Right lobe of liver (tissue), 6 donors: ENCODE results near the gene ZNF789. TPM values are rescaled to one million over a fixed set of nuclear protein-coding genes. Genes with fewer than 3 reads are reported as not detected.
A peak's percentile ranks its signal among the peaks of the same experiment; 100 is the strongest.

Source experiments
- ATAC-seq, 4 donors: fragments of 200-7000 bp; cut with Tn5 transposase; one replicate each; pipeline ENCODE4 v1.9.1; 2020; ENCODE audit warnings: mild to moderate bottlenecking in 4 of 4, moderate library complexity in 4 of 4
- DNase-seq, 3 donors: peaks; one replicate each; pipeline ENCODE4 v3.0.0-alpha.2; 2020
- H3K27ac ChIP-seq, 3 donors: fragments of 200-600 bp; one replicate each; pipeline ENCODE4 v1.8.0; 2022
- H3K27me3 ChIP-seq, 2 donors: fragments of 200-600 bp; one replicate each; pipeline ENCODE4 v1.8.0; 2022
- H3K36me3 ChIP-seq, 4 donors: fragments of 200-600 bp; sonication (generic) in 1 of 4; one replicate each; pipeline versions ENCODE4 v1.5.1 to v1.8.0; 2017 to 2022; ENCODE audit warnings: control low read depth in 1 of 4
- H3K4me1 ChIP-seq, 4 donors: fragments of 200-600 bp; sonication (generic) in 1 of 4; one replicate each; pipeline versions ENCODE4 v1.5.1 to v1.8.0; 2017 to 2022; ENCODE audit warnings: control low read depth in 1 of 4
- H3K4me3 ChIP-seq, 3 donors: fragments of 200-600 bp; one replicate each; pipeline ENCODE4 v1.8.0; 2022
- H3K9me3 ChIP-seq, 4 donors: fragments of 200-600 bp; sonication (generic) in 1 of 4; one replicate each; pipeline versions ENCODE4 v1.5.1 to v1.8.0; 2017 to 2022; ENCODE audit warnings: control low read depth in 1 of 4
- CTCF ChIP-seq, 4 donors: fragments of 200-600 bp in 3 of 4; fragments of 450-650 bp in 1 of 4; IDR thresholded peaks; one replicate each; pipeline versions ENCODE4 v1.5.1 to v1.8.0; 2016 to 2022; ENCODE audit warnings: antibody characterized with exemption in 4 of 4, mild to moderate bottlenecking in 2 of 4
- POLR2A ChIP-seq: fragments of 450-650 bp; IDR thresholded peaks from one replicate; pipeline ENCODE4 v1.6.1; 2017; ENCODE audit warnings: antibody characterized with exemption, mild to moderate bottlenecking
- WGBS: methylation state at CpG from one replicate; pipeline ENCODE4 v1.1.6; 2018; ENCODE audit warnings: low coverage, low lambda C conversion rate; ENCODE audit not compliant: insufficient coverage; ENCODE audit errors: missing lambda C conversion rate; 5-methylcytosine and 5-hydroxymethylcytosine counted together
- intact Hi-C, 2 donors: fragments of 100-400 bp; cut with DNase I; formaldehyde crosslinking; loops; one replicate each; pipeline versions ENCODE4 v1.11.2 to v1.14.1; 2022
- total RNA-seq, 6 experiments: library from RNA; depleted of rRNA in 2 of 6; stranded (reverse); fragments of >200 nt in 2 of 6; fragmentation: NEBNext Ultra II Directional in 3 of 6; extraction: Animal tissue kit (Norgen Biotek cat#: 25700) in 3 of 6; gene quantifications; one replicate each; pipeline versions ENCODE4 v1.1.0 to v1.2.4, GENCODE V29; 2016 to 2023
- donor health status: DM: no; HTN: yes; CAD: no.
- donor health status: DM: no; HTN: no; CAD: no.
- donor health status: DM: no; HTN: no; CAD: no.
- donor health status: DM: no; HTN: yes; CAD: no.
- donor health status: DM: no; HTN: yes; CAD: no.

ZNF789 gene
- total RNA-seq, 6 experiments from 2014 or later = 2.8 to 5.6 (median 4.0) TPM

GRCh38 chr7:99457050-99457649 lies 15.5 kb upstream of the ZNF789 start:
- WGBS = 100% methylated on average over 2 of the region's 6 CpGs
- DNase-seq = no peak
- Histone ChIP-seq H3K4me1 (no peaks in the 10 kb centered on the region), H3K27ac (no peak overlapping the region), H3K36me3 (peaks cover 0 to 46% (median 18%) of the 10 kb centered on the region in 4 donors), H3K9me3 (no peaks in the 10 kb centered on the region), H3K4me3 (no peak overlapping the region), H3K27me3 (no peaks in the 10 kb centered on the region)
- TF ChIP-seq POLR2A (no peak), CTCF (IDR thresholded peaks at IDR 0.05) (no peak)
- ATAC-seq = peak in 1 of 4 donors; percentile 4
- intact Hi-C loops = no loop called here

GRCh38 chr7:99457650-99458493 lies 14.8 kb upstream of the ZNF789 start:
- WGBS = 78% methylated on average over 3 of the region's 26 CpGs
- Histone ChIP-seq H3K27ac (no peak overlapping the region), H3K27me3 (no peaks in the 10 kb centered on the region), H3K4me3 (no peak overlapping the region), H3K9me3 (no peaks in the 10 kb centered on the region), H3K4me1 (peaks cover 0 to 5% (median 0%) of the 10 kb centered on the region in 4 donors), H3K36me3 (peaks cover 0 to 46% (median 18%) of the 10 kb centered on the region in 4 donors)
- TF ChIP-seq POLR2A = no peak
- TF ChIP-seq CTCF (IDR thresholded peaks at IDR 0.05) = no peak
- DNase-seq (no peak), ATAC-seq (peak in 1 of 4 donors; percentile 11)
- intact Hi-C loops = no loop called here

GRCh38 chr7:99459087-99459486 lies 13.6 kb upstream of the ZNF789 start:
- peaks cover 0 to 40% (median 17%) of the 10 kb centered on the region in 4 donors for H3K36me3 ChIP-seq
- H3K4me3 ChIP-seq = no peak overlapping the region
- no peaks in the 10 kb centered on the region for H3K27me3 ChIP-seq
- TF ChIP-seq CTCF (IDR thresholded peaks at IDR 0.05) (peak in 2 of 4 donors; percentile 8 to 9), POLR2A (no peak)
- ATAC-seq (peak; percentile 17 to 44 (median 31)), DNase-seq (no peak)
- intact Hi-C loops = no loop called here
- 90% methylated on average over 7 of the region's 8 CpGs for WGBS
- peaks cover 0 to 9% (median 0%) of the 10 kb centered on the region in 4 donors for H3K4me1 ChIP-seq
- no peak overlapping the region for H3K27ac ChIP-seq
- no peaks in the 10 kb centered on the region for H3K9me3 ChIP-seq

- no peaks in the 10 kb centered on the region for H3K9me3 ChIP-seq
- peaks cover 0 to 20% (median 4%) of the 10 kb centered on the region in 4 donors for H3K4me1 ChIP-seq
- H3K36me3 ChIP-seq = peaks cover 0 to 35% (median 14%) of the 10 kb centered on the region in 4 donors
- H3K27me3 ChIP-seq = no peaks in the 10 kb centered on the region
- no peak for DNase-seq
- no peak overlapping the region for H3K4me3 ChIP-seq
- TF ChIP-seq POLR2A (no peak), CTCF (IDR thresholded peaks at IDR 0.05) (no peak)
- ATAC-seq = no peak
- intact Hi-C loops = no loop called here
- no peak overlapping the region for H3K27ac ChIP-seq
- 89% methylated on average over 5 of the region's 11 CpGs for WGBS
Observed at GRCh38 chr7:99460651-99461050, 12.0 kb upstream of the ZNF789 start.
